Transverse colon (tissue), 4 donors: Measurements from ENCODE around the gene EPOP. TPM values are rescaled to one million over a fixed set of nuclear protein-coding genes. Genes with fewer than 3 reads are reported as not detected.
"Not testable (repeated sequence)": the region's sequence is repeated elsewhere in the genome, so short reads cannot be mapped to it uniquely, and the experiment has no call there.

ENCODE experiments used
- DNase-seq: peaks from one replicate; pipeline ENCODE4 v3.0.0-alpha.2; 2019
- H3K27ac ChIP-seq, 4 donors: fragments of 200-600 bp; sonication (generic); 2 replicates each; pipeline ENCODE4 v1.5.1; 2016 to 2018; ENCODE audit warnings: inconsistent platforms in 4 of 4
- H3K27me3 ChIP-seq: fragments of 200-600 bp; sonication (generic); 2 replicates; pipeline ENCODE4 v1.5.1; 2017; ENCODE audit warnings: inconsistent platforms
- H3K36me3 ChIP-seq, 4 donors: fragments of 200-600 bp; sonication (generic); 2 replicates each; pipeline ENCODE4 v1.5.1; 2017 to 2019; ENCODE audit warnings: inconsistent platforms in 4 of 4
- H3K4me1 ChIP-seq, 4 donors: fragments of 200-600 bp; sonication (generic); 2 replicates each; pipeline ENCODE4 v1.5.1; 2017 to 2020; ENCODE audit warnings: inconsistent platforms in 4 of 4
- H3K4me3 ChIP-seq, 4 donors: fragments of 200-600 bp; sonication (generic); 1 replicate in 1 of 4; 2 replicates in 3 of 4; pipeline versions ENCODE4 v1.5.1 to v1.6.1; 2017 to 2019; ENCODE audit warnings: inconsistent platforms in 4 of 4
- H3K9me3 ChIP-seq, 2 donors: fragments of 200-600 bp; sonication (generic); 2 replicates each; pipeline ENCODE4 v1.5.1; 2017 to 2019; ENCODE audit warnings: inconsistent platforms in 2 of 2
- CTCF ChIP-seq, 5 experiments: fragments of 200-600 bp in 3 of 5; fragments of 450-650 bp in 2 of 5; sonication (generic) in 3 of 5; IDR thresholded peaks; 1 replicate in 2 of 5; 2 replicates in 3 of 5; pipeline ENCODE4 v1.5.1; 2016 to 2017; ENCODE audit warnings: antibody characterized with exemption in 5 of 5, inconsistent platforms in 3 of 5, mild to moderate bottlenecking in 2 of 5, moderate library complexity in 1 of 5
- EP300 ChIP-seq: sonication (generic); formaldehyde crosslinking; IDR thresholded peaks from one replicate; pipeline ENCODE4 v1.6.1; 2017; ENCODE audit warnings: antibody characterized with exemption, low read depth
- POLR2A ChIP-seq: fragments of 450-650 bp; IDR thresholded peaks from one replicate; pipeline ENCODE4 v1.6.1; 2016; ENCODE audit warnings: antibody characterized with exemption, mild to moderate bottlenecking, moderate library complexity
- POLR2AphosphoS5 ChIP-seq, 3 donors: sonication (generic); formaldehyde crosslinking; IDR thresholded peaks; one replicate each; pipeline ENCODE4 v1.6.1; 2016; ENCODE audit warnings: antibody characterized with exemption in 3 of 3
- WGBS, 2 donors: methylation state at CpG; one replicate each; pipeline ENCODE4 v1.1.5; 2018; ENCODE audit warnings: low coverage in 1 of 2; 5-methylcytosine and 5-hydroxymethylcytosine counted together
- in situ Hi-C, 4 donors: fragments of 200-750 bp; cut with MboI; loops; one replicate each; pipeline versions ENCODE4 v1.15.0 to v1.15.1; 2017; ENCODE audit warnings: low sequenced_read_pairs in 3 of 4, low pct_ligation_motif_present in 1 of 4, low pct_unique_long_range_greater_than_20kb in 1 of 4
- intact Hi-C: fragments of 100-400 bp; cut with DNase I; formaldehyde crosslinking; loops from one replicate; pipeline ENCODE4 v1.15.1; 2023; ENCODE audit warnings: low total_unique reads
- total RNA-seq, 4 donors: library from RNA; depleted of rRNA; stranded (reverse); fragments of >200 nt; gene quantifications; one replicate each; pipeline ENCODE4 v1.1.0, GENCODE V29; 2016

The EPOP gene
- total RNA-seq, 4 donors from 2014 or later: 0.14 to 3.8 (median 0.61) TPM

GRCh38 chr17:38632334-38632733, 42.4 kb downstream of the EPOP start:
- DNase-seq: no peak

GRCh38 chr17:38628441-38628840, 46.3 kb downstream of the EPOP start:
- Histone ChIP-seq H3K4me3 (no peak overlapping the region), H3K27ac (no peak overlapping the region), H3K36me3 (no peaks in the 10 kb centered on the region), H3K4me1 (no peaks in the 10 kb centered on the region), H3K9me3 (no peaks in the 10 kb centered on the region), H3K27me3 (peaks cover 8% of the 10 kb centered on the region)
- DNase-seq: no peak
- in situ Hi-C loops (no loop called here), intact Hi-C loops (no loop called here)
- TF ChIP-seq CTCF (IDR thresholded peaks at IDR 0.05) (no peak), POLR2AphosphoS5 (IDR thresholded peaks at IDR 0.05) (no peak), EP300 (no peak), POLR2A (no peak)
- 59 to 61% methylated on average over 3 of the region's 3 CpGs for WGBS, 2 donors

More at GRCh38 chr17:38632334-38632733, 42.4 kb downstream of the EPOP start:
- H3K4me1 ChIP-seq: no peaks in the 10 kb centered on the region
- in situ Hi-C loops: no loop called here
- no peak overlapping the region for H3K27ac ChIP-seq
- no peak overlapping the region for H3K4me3 ChIP-seq
- TF ChIP-seq POLR2A: no peak
- TF ChIP-seq CTCF (IDR thresholded peaks at IDR 0.05): no peak
- no peak for TF ChIP-seq POLR2AphosphoS5 (IDR thresholded peaks at IDR 0.05)
- no peak for TF ChIP-seq EP300
- H3K36me3 ChIP-seq: no peaks in the 10 kb centered on the region
- WGBS, 2 donors: 33 to 64% methylated on average over 2 to 6 of the region's 6 CpGs
- intact Hi-C loops: no loop called here
- no peaks in the 10 kb centered on the region for H3K9me3 ChIP-seq
- H3K27me3 ChIP-seq: no peaks in the 10 kb centered on the region

- Histone ChIP-seq H3K9me3 (no peaks in the 10 kb centered on the region), H3K4me3 (no peak overlapping the region), H3K27me3 (peaks cover 12% of the 10 kb centered on the region), H3K4me1 (no peaks in the 10 kb centered on the region), H3K36me3 (no peaks in the 10 kb centered on the region), H3K27ac (no peak overlapping the region)
- TF ChIP-seq CTCF (IDR thresholded peaks at IDR 0.05): no peak
- TF ChIP-seq POLR2AphosphoS5 (IDR thresholded peaks at IDR 0.05): no peak
- TF ChIP-seq POLR2A: no peak
- no peak for TF ChIP-seq EP300
- WGBS, 2 donors: 84 to 93% methylated on average over 2 of the region's 2 CpGs
- in situ Hi-C loops: no loop called here
- intact Hi-C loops: no loop called here
- no peak for DNase-seq
These were observed 46.8 kb downstream of the EPOP start for GRCh38 chr17:38627957-38628356.

- in situ Hi-C loops, H3K4me3 ChIP-seq, H3K4me1 ChIP-seq, H3K27ac ChIP-seq, DNase-seq, H3K9me3 ChIP-seq, H3K36me3 ChIP-seq, intact Hi-C loops: not testable (repeated sequence)
- 85 to 89% methylated on average over 5 to 6 of the region's 6 CpGs for WGBS, 2 donors
- H3K27me3 ChIP-seq: peaks cover 22% of the 10 kb centered on the region
These were observed 48.0 kb downstream of the EPOP start for GRCh38 chr17:38626606-38627226.

GRCh38 chr17:38625482-38625881, 49.3 kb downstream of the EPOP start:
- H3K9me3 ChIP-seq: no peaks in the 10 kb centered on the region
- H3K4me3 ChIP-seq: no peak overlapping the region
- peaks cover 28% of the 10 kb centered on the region for H3K27me3 ChIP-seq
- no peaks in the 10 kb centered on the region for H3K4me1 ChIP-seq
- intact Hi-C loops: no loop called here
- H3K36me3 ChIP-seq: no peaks in the 10 kb centered on the region
- DNase-seq: no peak
- in situ Hi-C loops: no loop called here
- H3K27ac ChIP-seq: no peak overlapping the region
- TF ChIP-seq EP300: no peak
- TF ChIP-seq POLR2AphosphoS5 (IDR thresholded peaks at IDR 0.05): no peak
- no peak for TF ChIP-seq POLR2A
- TF ChIP-seq CTCF (IDR thresholded peaks at IDR 0.05): no peak

GRCh38 chr17:38624782-38625355, 49.9 kb downstream of the EPOP start:
- in situ Hi-C loops, H3K36me3 ChIP-seq, H3K9me3 ChIP-seq, intact Hi-C loops, H3K4me3 ChIP-seq, H3K27ac ChIP-seq, DNase-seq, H3K4me1 ChIP-seq: not testable (repeated sequence)
- peaks cover 28% of the 10 kb centered on the region for H3K27me3 ChIP-seq
- 58 to 70% methylated on average over 12 to 14 of the region's 14 CpGs for WGBS, 2 donors
